ENCODE measurements around the gene CARD11.

CARD11 gene

GRCh38 chr7:2981103-2981480 is 62.6 kb downstream of the CARD11 start:
- DNase-seq (ENCODE audit: low read depth), result no peak

- no peak for DNase-seq (ENCODE audit: low read depth)
Observed at GRCh38 chr7:2980401-2981102, 63.1 kb downstream of the CARD11 start.

DNA sequence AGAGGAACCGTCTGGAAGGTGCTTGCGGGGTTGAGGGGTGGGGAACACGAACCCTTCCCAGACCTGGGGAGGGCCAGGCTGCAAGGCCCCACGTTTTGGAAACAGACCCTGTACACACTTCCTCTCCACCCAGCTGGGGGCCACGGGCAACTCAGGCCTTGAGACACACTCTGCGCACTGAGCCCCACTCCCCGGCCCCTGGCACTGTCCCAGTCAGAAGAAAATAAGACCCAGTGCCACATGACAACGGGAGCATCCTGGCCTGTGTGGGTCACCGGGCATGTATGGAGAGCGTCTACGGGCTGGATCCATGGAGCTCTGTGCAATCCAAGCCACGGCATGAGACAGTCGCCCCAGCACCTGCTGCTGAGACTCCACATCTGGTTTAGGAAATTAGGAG is 63.7 kb downstream of the CARD11 start:
- no peak for DNase-seq (ENCODE audit: low read depth)

GRCh38 chr7:2979201-2979631 is 64.5 kb downstream of the CARD11 start:
- DNase-seq (ENCODE audit: low read depth), result no peak

GRCh38 chr7:2978408-2978807 is 65.3 kb downstream of the CARD11 start:
- peak; percentile 76 for DNase-seq (ENCODE audit: low read depth)

GRCh38 chr7:2975821-2976371 is 67.8 kb downstream of the CARD11 start:
- DNase-seq (ENCODE audit: low read depth), result no peak

DNA sequence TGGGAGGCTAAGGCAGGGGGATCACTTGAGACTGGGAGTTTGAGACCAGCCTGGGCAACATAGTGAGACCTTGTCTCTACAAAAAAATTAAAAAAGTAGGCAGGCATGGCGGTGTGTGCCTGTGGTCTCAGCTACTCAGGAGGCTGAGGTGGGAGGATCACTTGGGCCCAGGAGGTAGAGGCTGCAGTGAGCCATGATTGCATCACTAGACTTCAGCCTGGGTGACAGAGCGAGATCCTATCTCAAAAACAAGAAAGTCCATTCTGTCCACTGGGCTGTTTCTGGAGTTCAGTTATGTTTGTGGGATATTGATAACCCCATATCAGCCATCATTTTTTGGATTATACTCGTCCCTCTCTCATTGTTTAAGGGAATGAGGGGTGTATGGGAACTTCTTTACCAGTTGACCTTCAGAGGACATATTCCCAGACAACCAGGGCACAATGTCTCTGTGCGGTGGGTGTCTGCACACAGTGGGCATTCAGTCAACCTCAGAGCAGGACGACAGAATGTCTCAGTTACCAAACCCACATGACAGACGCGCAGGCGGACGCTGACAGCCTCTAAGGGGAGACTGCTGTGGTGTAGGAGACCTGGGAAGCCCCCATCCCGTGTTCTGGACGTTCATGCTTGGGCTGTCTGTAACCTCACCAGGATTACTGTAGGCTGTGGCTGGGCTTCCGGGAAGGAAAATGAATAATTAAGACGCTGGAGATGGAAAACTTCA is 69.4 kb downstream of the CARD11 start:
- no peak for DNase-seq (ENCODE audit: low read depth)

DNA sequence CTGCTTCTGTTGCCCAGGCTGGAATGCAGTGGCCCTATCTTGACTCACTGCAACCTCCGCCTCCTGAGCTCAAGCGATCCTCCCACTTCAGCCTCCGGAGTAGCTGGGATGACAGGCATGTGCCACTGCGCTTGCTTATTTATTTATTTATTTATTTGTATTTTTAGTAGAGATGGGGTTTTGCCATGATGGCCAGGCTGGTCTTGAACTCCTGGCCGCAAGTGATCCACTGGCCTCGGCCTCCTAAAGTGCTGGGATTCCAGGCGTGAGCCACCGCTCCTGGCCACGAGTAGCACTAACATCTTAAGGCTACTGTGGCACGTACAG is 70.9 kb downstream of the CARD11 start:
- no peak for DNase-seq (ENCODE audit: low read depth)

DNA sequence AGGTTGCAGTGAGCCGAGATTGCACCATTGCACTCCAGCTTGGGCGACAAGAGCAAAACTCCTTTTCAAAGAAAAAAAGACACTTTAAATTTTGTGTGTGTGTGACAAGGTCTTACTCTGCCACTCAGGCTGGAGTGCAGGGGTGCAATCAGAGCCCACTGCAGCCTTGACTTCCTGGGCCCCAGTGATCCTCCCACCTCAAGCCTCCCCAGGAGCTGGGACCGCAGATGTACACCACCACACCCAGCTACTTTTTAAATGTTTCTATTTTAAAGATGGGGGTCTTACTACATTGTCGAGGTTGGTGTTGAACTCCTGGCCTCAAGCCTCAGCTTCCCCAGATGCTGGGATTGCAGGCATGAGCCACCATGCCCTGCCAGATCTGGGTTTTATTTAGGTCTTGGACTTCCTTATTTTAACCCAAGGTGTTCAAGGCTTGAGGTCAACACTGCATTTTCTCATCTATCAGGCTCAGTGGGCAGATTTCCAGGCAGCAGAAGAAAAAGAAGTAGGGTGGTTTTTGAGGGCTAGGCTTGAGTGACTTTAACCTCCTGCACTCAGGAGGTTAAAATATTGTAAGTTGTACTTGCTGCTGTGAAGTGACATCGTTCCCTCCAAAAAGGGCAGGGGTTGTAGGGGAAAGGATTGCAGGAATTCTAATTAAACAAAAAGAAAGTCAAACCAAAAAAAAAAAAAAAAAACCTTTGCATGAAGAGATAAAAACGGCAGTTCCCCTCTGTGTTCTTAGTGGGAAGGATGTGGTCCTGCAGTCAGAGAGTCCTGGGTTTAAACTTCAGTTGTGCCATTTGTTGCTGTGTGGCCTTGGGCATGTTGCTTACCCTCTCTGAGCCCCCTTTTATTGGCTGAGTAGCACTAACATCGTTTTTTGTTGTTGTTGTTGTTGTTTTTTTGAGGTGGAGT is 71.5 kb downstream of the CARD11 start:
- DNase-seq (ENCODE audit: low read depth), result no peak

DNA sequence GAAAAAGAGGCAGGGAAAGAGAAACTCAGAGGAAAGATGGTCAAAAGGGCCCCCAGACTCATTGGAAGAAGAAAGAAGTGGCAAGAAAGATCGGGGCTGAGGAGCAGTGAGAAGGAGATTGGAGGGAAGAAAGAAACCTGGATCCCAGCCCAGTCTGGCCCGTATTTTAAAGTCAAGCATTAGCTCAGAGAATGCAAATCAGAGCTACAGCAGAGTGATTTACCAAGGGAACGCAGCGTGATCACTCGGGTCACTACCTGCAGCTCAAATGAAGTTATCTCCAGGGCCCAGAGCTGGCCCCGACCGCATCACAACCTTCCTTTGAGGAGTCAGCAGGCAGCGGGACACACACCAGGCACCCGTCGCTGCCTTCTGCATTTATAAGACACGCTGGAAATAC is 72.8 kb downstream of the CARD11 start:
- DNase-seq (ENCODE audit: low read depth), result no peak

- no peak for DNase-seq (ENCODE audit: low read depth)
Observed at GRCh38 chr7:2970307-2970664, 73.4 kb downstream of the CARD11 start.

DNA sequence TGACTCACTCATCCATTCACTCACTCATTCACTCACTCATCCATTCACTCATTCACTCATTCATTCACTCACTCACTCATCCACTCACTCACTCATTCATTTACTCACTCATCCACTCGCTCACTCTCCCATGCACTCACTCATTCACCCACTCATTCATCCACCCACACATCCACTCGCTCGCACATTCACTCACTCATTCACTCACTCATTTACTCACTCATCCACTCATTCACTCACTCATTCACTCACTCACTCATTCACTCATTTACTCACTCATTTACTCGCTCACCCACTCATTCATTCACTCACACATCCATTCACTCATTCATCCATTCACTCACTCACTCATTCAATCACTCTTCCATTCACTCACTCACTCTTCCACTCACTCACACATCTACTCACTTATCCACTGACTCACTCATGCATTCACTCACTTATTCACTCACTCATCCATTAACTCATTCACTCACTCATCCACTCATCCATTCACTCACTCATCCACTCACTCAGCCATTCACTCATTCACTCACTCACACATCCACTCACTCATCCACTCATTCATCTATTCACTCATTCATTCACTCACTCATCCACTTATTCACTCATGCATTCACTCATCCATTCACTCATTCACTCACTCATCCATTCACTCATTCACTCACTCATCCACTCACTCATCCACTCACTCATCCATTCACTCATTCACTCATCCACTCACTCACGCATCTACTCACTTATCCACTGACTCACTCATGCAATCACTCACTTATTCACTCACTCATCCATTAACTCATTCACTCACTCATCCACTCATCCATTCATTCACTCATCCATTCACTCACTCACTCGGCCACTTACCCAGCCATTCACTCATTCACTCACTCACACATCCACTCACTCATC is 74.0 kb downstream of the CARD11 start:
- no peak for DNase-seq (ENCODE audit: low read depth)

- DNase-seq (ENCODE audit: low read depth), result no peak
Observed at GRCh38 chr7:2968616-2969397, 74.9 kb downstream of the CARD11 start.

DNA sequence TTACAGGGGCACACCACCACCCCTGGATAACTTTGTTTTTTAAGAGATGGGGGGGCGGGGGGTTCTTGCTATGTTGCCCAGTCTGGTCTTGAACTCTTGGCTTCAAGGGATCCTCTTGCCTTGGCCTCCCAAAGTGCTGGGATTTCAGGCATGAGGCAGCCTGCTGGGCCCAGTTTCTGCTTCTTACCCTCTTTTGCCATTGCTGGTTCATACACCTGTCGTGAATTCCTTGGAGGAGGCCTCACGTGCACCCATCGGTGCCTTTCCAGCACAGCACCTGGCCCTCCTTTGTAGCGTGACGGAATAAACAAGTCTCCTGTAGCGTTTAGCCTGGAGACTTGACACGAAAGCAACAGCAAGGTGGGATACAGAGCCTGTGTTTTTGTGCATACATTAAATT is 75.5 kb downstream of the CARD11 start:
- DNase-seq (ENCODE audit: low read depth), result no peak

GRCh38 chr7:2967705-2968104 is 76.0 kb downstream of the CARD11 start:
- DNase-seq (ENCODE audit: low read depth), result no peak

DNA sequence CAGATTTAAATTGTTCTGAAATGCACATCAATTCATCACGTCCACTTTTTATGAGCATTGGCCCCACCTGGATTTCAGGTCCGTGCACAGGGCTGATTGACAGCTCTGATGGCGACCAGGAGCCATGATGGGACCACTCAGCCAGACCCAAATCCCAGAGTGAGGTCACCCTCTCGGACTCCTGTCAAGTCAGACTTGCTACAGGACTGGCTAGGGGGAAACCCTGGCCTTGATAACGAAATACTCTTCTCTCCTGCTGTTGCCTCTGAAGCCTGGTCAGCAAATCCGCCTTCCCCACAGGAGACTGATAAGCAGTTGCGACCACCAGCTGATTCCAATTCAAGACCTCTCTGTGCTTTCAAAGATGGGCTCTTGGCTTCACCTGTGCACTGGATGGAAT is 76.4 kb downstream of the CARD11 start:
- no peak for DNase-seq (ENCODE audit: low read depth)

DNA sequence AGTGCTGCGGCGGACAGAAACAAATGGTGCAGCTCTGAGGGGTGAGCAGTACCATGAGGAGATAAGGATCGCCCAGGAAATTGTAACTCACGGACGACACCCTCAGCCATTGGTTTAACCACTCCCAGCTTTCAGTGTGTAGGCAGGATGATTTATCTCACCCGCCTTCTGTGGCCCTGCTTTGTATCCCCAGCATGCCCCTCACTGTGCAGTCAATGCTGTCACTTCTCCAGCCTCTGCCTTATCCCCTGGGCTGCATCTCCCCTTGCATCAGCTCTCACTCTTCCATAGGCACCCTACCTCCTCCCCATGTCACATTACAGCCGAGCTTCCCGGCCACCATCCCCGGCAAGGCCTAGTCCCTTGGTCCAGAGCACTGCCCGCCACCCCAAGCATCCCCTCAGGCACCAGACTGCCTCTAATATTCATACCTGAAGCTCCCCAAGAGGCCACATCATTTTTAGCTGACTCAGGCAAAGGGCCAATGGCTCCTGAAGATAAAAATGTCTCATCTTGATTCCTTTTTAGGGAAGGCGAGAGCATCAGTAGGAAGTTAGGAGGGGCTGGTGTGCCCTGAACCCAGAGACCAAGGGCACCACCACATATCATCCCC is 77.1 kb downstream of the CARD11 start:
- DNase-seq (ENCODE audit: low read depth), result no peak

DNA sequence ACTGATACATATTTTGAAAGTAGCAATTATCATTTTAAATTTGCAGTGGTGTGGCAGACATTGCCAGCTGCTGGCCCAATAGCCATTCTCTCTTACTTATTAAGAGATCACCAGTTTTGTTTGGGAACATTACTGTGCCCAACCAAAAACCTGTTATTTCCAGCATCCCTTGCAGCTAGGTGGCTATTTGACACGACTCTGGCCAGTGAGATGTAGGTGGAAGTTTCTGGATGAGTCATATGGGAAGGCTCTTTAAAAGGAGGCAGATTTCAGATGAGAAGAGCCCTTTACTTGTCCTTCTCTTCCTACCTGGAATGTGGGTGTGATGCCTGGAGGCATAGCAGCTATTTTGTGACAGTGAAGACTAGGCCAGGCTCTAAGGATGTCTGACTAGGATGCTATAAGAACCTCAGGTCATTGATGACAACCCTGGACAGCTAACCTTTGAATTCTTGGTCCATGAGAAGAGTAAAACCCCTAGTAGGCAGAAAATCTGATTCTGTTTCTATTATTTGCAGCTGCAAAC is 77.9 kb downstream of the CARD11 start:
- DNase-seq (ENCODE audit: low read depth), result no peak

GRCh38 chr7:2965301-2965700 is 78.4 kb downstream of the CARD11 start:
- DNase-seq (ENCODE audit: low read depth), result no peak

DNA sequence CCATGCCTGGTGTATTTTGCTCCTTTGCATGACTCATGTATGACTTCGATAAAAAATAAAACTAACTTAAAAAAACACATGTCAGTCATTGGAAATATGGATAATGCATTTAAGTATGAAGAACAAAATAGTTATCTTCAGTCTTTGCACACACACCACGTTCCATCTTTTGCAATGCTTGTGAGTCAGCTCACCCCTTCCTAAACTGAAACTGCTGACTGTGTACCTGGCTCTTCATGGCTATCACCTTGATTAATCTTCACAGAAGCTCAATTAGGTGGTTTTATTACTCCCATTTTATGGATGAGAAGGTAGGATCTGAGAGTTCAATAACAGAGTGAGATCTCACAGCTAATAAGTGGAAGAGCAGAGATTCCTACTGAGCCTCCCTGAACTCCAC is 79.5 kb downstream of the CARD11 start:
- no peak for DNase-seq (ENCODE audit: low read depth)
